SK-N-SH (cell line): ENCODE data around the gene ST7. TPM values are rescaled to one million over a fixed set of nuclear protein-coding genes. Genes with fewer than 3 reads are reported as not detected.

Experiments
- CTCF ChIA-PET: fragments of 300-600, 350-600 bp; formaldehyde crosslinking; extraction: SDS; loops from one replicate; lab custom pipeline; 2021; lab: Yijun Ruan, JAX
- POLR2A ChIA-PET: fragments of 350-600 bp; sonication (Branson Sonifier 250); formaldehyde crosslinking; extraction: SDS; loops from one replicate; lab custom pipeline; 2020; ENCODE audit warnings: antibody characterized with exemption, inconsistent platforms; lab: Yijun Ruan, JAX
- DNase-seq: peaks from one replicate; pipeline ENCODE4 v3.0.0; 2012
- H2AFZ ChIP-seq: fragments of 200-600 bp; sonication (generic); 2 replicates; pipeline ENCODE4 v1.8.1; 2016; ENCODE audit warnings: antibody characterized with exemption, mild to moderate bottlenecking, low read depth
- H3F3A ChIP-seq: fragments of 200-600 bp; sonication (generic); replicated peaks from 2 replicates; pipeline ENCODE3; 2016; ENCODE audit warnings: antibody characterized with exemption, mild to moderate bottlenecking; ENCODE audit not compliant: insufficient read depth
- H3K27ac ChIP-seq, 2 experiments: fragments of 200-500 bp in 1 of 2; fragments of 200-600 bp in 1 of 2; sonication (Bioruptor generic) in 1 of 2; sonication (generic), shearing (Covaris generic) in 1 of 2; 2 replicates each; pipeline versions ENCODE4 v1.5.1 to v1.6.1; 2014 to 2016; ENCODE audit warnings: low read depth in 2 of 2, inconsistent platforms in 1 of 2, low read length in 1 of 2, mild to moderate bottlenecking in 1 of 2, mixed read lengths in 1 of 2
- H3K27me3 ChIP-seq: fragments of 200-600 bp; sonication (generic), shearing (Covaris generic); 2 replicates; pipeline ENCODE4 v1.6.1; 2016; ENCODE audit warnings: mixed run types; ENCODE audit not compliant: insufficient read depth
- H3K36me3 ChIP-seq, 2 experiments: fragments of 200-500 bp in 1 of 2; fragments of 200-600 bp in 1 of 2; sonication (Bioruptor generic) in 1 of 2; sonication (generic) in 1 of 2; replicated peaks in 1 of 2; 2 replicates each; pipeline versions ENCODE3 to v1.5.1; 2014 to 2016; ENCODE audit warnings: low read length in 1 of 2, mild to moderate bottlenecking in 1 of 2; ENCODE audit not compliant: insufficient read depth in 2 of 2, control insufficient read depth in 1 of 2
- H3K4me1 ChIP-seq, 2 experiments: fragments of 200-500 bp in 1 of 2; fragments of 200-600 bp in 1 of 2; sonication (Bioruptor generic) in 1 of 2; sonication (generic), shearing (Covaris generic) in 1 of 2; 2 replicates each; pipeline versions ENCODE4 v1.5.1 to v1.6.1; 2014 to 2016; ENCODE audit warnings: low read depth in 1 of 2, low read length in 1 of 2, mixed run types in 1 of 2; ENCODE audit not compliant: insufficient read depth in 2 of 2, control insufficient read depth in 1 of 2
- H3K4me2 ChIP-seq: fragments of 200-600 bp; sonication (generic), shearing (Covaris generic); 2 replicates; pipeline ENCODE4 v1.6.1; 2017; ENCODE audit warnings: mixed run types
- H3K4me3 ChIP-seq, 2 experiments: fragments of 200-500 bp in 1 of 2; fragments of 200-600 bp in 1 of 2; sonication (Bioruptor generic) in 1 of 2; sonication (generic), shearing (Covaris generic) in 1 of 2; 2 replicates each; pipeline versions ENCODE4 v1.5.1 to v1.8.1; 2014 to 2016; ENCODE audit warnings: low read depth in 2 of 2, inconsistent platforms in 1 of 2, low read length in 1 of 2, mild to moderate bottlenecking in 1 of 2, mixed read lengths in 1 of 2, moderate library complexity in 1 of 2
- H3K79me2 ChIP-seq: fragments of 200-600 bp; sonication (generic); 2 replicates; pipeline ENCODE4 v1.8.1; 2017; ENCODE audit warnings: mild to moderate bottlenecking; ENCODE audit not compliant: insufficient read depth
- H3K9ac ChIP-seq: fragments of 200-600 bp; sonication (generic); 2 replicates; pipeline ENCODE4 v1.6.1; 2017; ENCODE audit warnings: mixed run types
- H3K9me2 ChIP-seq: fragments of 200-600 bp; sonication (generic); 2 replicates; pipeline ENCODE4 v1.6.1; 2017; ENCODE audit warnings: mixed run types
- H3K9me3 ChIP-seq: fragments of 200-600 bp; sonication (generic); 2 replicates; pipeline ENCODE4 v1.6.1; 2017; ENCODE audit warnings: mixed run types, mild to moderate bottlenecking, moderate library complexity
- H4K20me1 ChIP-seq: fragments of 200-600 bp; sonication (generic); 2 replicates; pipeline ENCODE4 v1.6.1; 2017; ENCODE audit warnings: mild to moderate bottlenecking, mixed run types; ENCODE audit not compliant: insufficient read depth
- CHD2 ChIP-seq: fragments of 150-350 bp; IDR thresholded peaks from 2 replicates; pipeline ENCODE4 v1.6.1; 2018; ENCODE audit warnings: low read length; ENCODE audit not compliant: partially characterized antibody
- FOSL2 ChIP-seq: IDR thresholded peaks from 2 replicates; pipeline ENCODE4 v1.4.0; 2012; ENCODE audit warnings: low read depth, mild to moderate bottlenecking, moderate library complexity, borderline replicate concordance
- FOXJ3 ChIP-seq: sonication (generic); formaldehyde crosslinking; IDR thresholded peaks from 2 replicates; pipeline ENCODE4 v1.5.1; 2020; ENCODE audit warnings: mild to moderate bottlenecking, missing genetic modification reagents
- MAX ChIP-seq: IDR thresholded peaks from 2 replicates; pipeline ENCODE4 v1.4.0; 2012; ENCODE audit warnings: low read depth
- MXI1 ChIP-seq: IDR thresholded peaks from 2 replicates; pipeline ENCODE4 v1.6.1; 2012; ENCODE audit warnings: mild to moderate bottlenecking, low read depth, low read length, improper control_type of control experiment
- NFIC ChIP-seq: IDR thresholded peaks from 2 replicates; pipeline ENCODE4 v1.4.0; 2012; ENCODE audit warnings: borderline replicate concordance
- POLR2AphosphoS5 ChIP-seq: IDR thresholded peaks from 2 replicates; pipeline ENCODE4 v1.6.1; 2012; ENCODE audit warnings: low read depth, low read length
- RAD21 ChIP-seq: IDR thresholded peaks from 2 replicates; pipeline ENCODE4 v1.6.1; 2012; ENCODE audit warnings: mild to moderate bottlenecking, low read length
- RXRA ChIP-seq: IDR thresholded peaks from 2 replicates; pipeline ENCODE4 v1.4.0; 2012; ENCODE audit warnings: low read depth, mild to moderate bottlenecking, borderline replicate concordance
- SIN3A ChIP-seq: IDR thresholded peaks from 2 replicates; pipeline ENCODE4 v1.6.1; 2012; ENCODE audit warnings: low read depth, mild to moderate bottlenecking, low read length, moderate library complexity, borderline replicate concordance
- SMC3 ChIP-seq: IDR thresholded peaks from 2 replicates; pipeline ENCODE4 v1.6.1; 2012; ENCODE audit warnings: low read depth, low read length, improper control_type of control experiment
- TAF1 ChIP-seq: IDR thresholded peaks from 2 replicates; pipeline ENCODE4 v1.6.1; 2012; ENCODE audit warnings: low read depth, mild to moderate bottlenecking, low read length, moderate library complexity, borderline replicate concordance
- YY1 ChIP-seq: IDR thresholded peaks from 2 replicates; pipeline ENCODE4 v1.4.0; 2012; ENCODE audit warnings: low read depth, mild to moderate bottlenecking
- ZBTB33 ChIP-seq: IDR thresholded peaks from 2 replicates; pipeline ENCODE4 v1.4.0; 2012; ENCODE audit warnings: low read depth, borderline replicate concordance
- WGBS: methylation state at CpG from one replicate; pipeline ENCODE4 v1.1.6; 2017; ENCODE audit warnings: low lambda C conversion rate; 5-methylcytosine and 5-hydroxymethylcytosine counted together
- polyA plus RNA-seq, 3 experiments: library from polyadenylated mRNA; depleted of rRNA; stranded (reverse); fragments of >200 nt; gene quantifications; 2 replicates each; pipeline ENCODE4 v1.2.3, GENCODE V29; 2012
- TF ChIP-seq, protein P1 (sequence below): IDR thresholded peaks from 2 replicates; pipeline ENCODE4 v1.6.1; 2012; ENCODE audit warnings: mild to moderate bottlenecking, low read depth, low read length, moderate library complexity

ST7 gene
- polyA plus RNA-seq, 1 of the 3 experiments (the other 2 are of a cell fraction) = 23.5 TPM

DNA sequence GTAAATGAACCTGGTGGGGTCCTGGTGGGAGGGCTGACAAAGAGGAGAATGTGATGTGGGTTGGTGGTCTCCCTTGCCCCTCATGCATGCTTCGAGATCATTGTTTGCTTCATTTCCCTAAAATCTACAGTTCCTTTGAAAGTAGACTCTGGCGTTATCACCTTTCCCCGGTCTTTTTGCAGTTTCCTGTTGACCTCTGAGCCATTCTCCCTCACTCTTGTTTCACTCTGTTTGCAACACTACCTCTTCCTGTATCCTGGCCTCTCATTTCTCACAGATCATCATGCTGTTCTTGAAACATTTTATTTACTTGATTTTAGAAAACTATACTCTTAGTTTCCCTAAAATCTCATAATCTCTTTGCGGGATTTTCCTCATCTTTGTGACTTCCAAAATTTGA is 189.8 kb downstream of the ST7 start:
- CTCF ChIA-PET = no interaction called here
- Histone ChIP-seq H3K4me1 (peaks cover 2 to 7% of the 10 kb centered on the region in 2 experiments; a peak in 3 of 4 replicates), H3K4me3 (no peak overlapping the region), H3F3A (peaks cover under 1% of the 10 kb centered on the region), H3K79me2 (no peaks in the 10 kb centered on the region), H3K27ac (no peak overlapping the region), H3K36me3 (peaks cover 10 to 30% of the 10 kb centered on the region in 2 experiments), H3K27me3 (no peaks in the 10 kb centered on the region), H4K20me1 (no peaks in the 10 kb centered on the region), H3K9me2 (no peaks in the 10 kb centered on the region), H2AFZ (no peak overlapping the region), H3K9me3 (no peaks in the 10 kb centered on the region), H3K9ac (no peak overlapping the region), H3K4me2 (no peak overlapping the region)
- no peak for DNase-seq
- POLR2A ChIA-PET = no interaction called here
- 96% methylated on average over 4 of the region's 4 CpGs for WGBS
- TF ChIP-seq SMC3 (no peak), SIN3A (no peak), POLR2AphosphoS5 (no peak), MAX (no peak), TAF1 (no peak), ZBTB33 (no peak), FOSL2 (no peak), CHD2 (no peak), MXI1 (no peak), RXRA (no peak), RAD21 (no peak), FOXJ3 (no peak), YY1 (no peak), NFIC (no peak)
- TF ChIP-seq, protein P1, sequence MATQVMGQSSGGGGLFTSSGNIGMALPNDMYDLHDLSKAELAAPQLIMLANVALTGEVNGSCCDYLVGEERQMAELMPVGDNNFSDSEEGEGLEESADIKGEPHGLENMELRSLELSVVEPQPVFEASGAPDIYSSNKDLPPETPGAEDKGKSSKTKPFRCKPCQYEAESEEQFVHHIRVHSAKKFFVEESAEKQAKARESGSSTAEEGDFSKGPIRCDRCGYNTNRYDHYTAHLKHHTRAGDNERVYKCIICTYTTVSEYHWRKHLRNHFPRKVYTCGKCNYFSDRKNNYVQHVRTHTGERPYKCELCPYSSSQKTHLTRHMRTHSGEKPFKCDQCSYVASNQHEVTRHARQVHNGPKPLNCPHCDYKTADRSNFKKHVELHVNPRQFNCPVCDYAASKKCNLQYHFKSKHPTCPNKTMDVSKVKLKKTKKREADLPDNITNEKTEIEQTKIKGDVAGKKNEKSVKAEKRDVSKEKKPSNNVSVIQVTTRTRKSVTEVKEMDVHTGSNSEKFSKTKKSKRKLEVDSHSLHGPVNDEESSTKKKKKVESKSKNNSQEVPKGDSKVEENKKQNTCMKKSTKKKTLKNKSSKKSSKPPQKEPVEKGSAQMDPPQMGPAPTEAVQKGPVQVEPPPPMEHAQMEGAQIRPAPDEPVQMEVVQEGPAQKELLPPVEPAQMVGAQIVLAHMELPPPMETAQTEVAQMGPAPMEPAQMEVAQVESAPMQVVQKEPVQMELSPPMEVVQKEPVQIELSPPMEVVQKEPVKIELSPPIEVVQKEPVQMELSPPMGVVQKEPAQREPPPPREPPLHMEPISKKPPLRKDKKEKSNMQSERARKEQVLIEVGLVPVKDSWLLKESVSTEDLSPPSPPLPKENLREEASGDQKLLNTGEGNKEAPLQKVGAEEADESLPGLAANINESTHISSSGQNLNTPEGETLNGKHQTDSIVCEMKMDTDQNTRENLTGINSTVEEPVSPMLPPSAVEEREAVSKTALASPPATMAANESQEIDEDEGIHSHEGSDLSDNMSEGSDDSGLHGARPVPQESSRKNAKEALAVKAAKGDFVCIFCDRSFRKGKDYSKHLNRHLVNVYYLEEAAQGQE = no peak
